DMS114 treated with DMSO at 0.1 percent for 48 hours (cell line): ENCODE data around the gene WWP2.
"Not testable (repeated sequence)": the region's sequence is repeated elsewhere in the genome, so short reads cannot be mapped to it uniquely, and the experiment has no call there.

Experiments
- DNase-seq: peaks from one replicate; lab custom pipeline; 2025; ENCODE audit not compliant: unreplicated experiment; lab: John Stamatoyannopoulos, UW

The WWP2 gene

DNA sequence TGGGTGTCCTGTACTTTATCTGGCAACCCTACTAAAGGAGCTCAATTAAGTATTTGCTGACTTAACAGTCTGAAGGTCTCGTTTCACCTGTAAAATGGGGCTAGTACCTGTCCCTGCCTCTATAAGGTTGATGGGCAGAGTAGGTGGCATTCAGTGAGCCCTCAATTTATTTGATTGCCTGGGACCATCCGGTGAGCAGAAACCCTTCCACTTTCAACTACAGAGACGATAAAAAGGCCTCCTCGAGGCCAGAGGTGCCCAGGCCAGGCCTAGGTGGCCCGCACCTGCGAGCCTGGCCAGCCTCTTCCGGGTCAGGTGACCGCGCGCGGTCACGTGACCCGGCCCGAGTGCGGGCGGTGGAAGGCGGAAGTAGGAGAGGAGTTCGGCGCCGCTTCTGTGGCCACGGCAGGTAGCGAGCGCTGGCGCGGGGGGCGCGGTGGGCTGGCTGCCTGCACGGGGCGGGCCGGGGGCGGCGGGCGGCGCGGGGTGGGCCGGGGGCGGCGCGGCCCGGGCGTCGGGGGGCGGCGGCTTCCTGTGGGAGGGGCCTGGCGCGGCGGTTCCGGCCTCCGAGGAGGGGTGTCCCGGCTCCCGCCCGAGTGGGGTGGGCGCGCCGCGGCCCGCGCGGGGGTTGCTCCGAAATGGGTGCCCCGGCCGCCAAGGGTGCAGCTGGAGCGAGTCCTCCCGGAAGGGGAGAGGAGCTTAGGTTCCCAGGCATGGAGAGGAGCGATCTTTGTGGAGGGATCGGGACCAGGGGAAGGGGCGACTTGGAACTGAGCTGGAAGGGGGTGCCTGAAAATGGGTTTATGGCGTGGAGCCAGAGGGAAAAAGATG is at the start of gene WWP2:
Gene WWP2, plus strand, starts transcription at position 350 of the 831 bp plus-strand sequence. CDS start 24,679 bp downstream, outside the sequence.
- DNase-seq = peak; percentile 56

DNA sequence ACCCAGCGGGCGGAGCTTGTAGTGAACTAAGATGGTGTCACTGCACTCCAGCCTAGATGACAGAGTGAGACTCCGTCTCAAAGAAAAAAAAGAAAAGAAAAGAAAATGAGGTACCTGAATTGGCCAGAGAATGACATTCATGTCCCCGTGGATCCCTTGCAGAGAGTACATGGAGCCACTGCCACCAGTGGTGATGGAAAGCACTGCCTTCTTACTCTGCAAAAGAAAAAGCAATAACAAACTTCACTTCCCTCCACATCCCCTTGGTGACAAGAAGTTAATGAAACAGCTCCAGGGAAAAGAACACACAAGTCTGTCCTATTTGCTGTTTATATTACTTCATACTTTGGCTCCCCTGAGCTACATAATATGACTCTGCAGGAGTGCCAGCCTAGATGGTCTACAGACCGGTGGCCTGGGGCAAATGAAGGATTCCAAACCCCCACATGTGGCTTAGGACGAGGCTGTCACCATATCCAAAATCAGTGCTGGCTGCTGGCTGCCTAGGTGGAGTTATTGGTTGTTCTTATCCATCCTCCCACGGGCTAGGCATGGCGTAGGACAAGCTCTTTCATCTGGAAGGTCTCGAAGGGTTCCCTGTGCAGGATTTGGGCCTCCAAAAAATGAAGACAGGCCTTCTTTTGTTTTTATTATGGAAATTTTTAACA is 49.1 kb upstream of the WWP2 start:
- no peak for DNase-seq

DNA sequence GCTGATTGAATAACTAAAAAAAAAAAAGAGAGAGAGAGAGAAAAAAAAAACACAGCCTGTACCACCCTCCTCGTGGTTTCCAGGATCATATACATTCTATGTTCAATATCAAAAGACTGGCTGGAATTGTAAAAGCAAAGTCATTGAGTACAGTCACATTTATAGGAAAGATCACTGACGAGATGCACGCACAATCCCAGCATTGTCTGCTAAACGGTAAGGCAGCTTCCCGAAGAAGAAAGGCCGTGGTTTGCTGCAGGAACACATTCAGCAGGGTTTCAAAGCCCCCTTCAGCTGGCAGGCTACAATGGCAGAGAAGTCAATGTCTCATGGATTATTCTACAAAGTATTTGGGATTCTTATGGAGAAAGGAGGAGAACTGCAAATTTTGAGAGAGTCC is 45.1 kb upstream of the WWP2 start:
- no peak for DNase-seq

DNA sequence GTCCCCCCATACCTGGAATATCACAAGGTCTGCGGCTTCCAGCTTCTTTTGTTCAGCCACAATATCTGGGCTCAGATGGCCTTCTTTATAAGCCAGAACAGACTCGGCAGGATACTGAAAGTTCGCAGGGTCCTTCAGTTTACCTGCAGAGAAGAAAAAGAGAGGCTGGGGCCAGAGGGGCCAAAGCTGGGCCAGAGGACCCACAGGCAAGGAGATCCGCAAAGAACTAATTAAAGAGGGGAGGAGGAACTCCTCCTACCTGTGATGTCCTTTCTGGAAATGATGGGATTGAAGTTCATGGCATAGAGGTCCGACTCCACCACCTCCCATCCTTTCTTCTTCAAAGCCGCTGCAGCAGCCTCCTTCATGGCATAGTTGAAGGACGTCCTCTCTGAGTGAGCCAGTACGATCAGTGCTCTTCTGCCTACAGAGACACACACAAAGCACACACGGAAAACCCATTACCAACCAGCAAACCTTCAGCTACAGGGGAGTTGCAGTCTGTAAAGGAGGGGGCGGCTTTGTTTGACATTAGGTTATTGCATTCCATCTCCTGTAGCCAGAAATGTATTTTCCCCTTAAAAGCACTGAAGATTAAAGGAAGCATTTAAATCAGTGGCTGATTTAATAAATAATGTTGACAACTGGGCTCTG is 43.9 kb upstream of the WWP2 start:
- no peak for DNase-seq

DNA sequence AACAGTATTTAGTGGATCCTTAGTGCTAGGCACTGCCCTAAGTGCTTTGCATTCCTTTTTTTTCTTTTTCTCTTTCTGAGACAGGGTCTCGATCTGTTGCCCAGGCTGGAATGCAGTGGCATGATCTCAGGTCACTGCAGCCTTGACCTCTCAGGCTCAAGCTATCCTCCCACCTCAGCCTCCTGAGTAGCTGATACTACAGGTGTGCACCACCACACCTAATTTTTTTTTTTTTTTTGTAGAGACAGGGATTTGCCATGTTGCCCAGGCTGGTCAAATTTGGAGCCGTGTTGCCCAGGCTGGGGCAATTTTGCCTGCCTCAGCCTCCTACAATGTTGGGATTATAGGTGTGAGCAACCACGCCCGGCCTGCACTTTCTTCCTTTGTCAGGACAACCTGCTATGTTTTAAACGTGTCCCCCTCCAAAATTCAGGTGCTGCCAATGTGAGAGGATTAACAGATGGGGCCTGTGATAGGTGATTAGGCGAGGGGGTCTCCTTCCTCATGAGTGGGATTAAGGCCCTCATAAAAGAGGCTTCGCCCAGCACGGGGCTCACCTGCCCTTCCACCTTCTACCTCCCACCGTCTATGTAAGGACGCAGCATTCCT is 41.2 kb upstream of the WWP2 start:
- no peak for DNase-seq

DNA sequence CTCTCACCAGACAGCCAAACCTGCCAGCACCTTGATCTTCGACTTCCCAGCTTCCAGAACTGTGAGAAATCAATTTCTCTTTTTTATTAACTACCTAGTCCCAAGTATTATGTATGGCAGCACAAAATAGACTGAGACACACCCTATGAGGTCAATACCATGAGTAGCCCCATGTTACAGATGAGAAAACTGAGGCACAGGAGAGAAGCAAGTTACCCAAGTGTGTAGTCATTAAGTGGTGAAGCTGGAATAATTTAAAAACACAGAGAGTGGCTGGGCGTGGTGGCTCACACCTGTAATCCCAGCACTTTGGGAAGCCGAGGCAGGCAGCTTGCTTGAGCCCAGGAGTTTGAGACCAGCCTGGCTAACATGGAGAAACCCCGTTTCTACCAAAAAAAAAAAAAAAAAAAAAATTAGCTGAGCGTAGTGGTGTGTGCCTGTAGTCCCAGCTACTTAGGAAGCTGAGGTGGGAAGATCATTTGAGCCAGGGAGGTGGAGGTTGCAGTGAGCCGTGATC is 40.6 kb upstream of the WWP2 start:
- no peak for DNase-seq

DNA sequence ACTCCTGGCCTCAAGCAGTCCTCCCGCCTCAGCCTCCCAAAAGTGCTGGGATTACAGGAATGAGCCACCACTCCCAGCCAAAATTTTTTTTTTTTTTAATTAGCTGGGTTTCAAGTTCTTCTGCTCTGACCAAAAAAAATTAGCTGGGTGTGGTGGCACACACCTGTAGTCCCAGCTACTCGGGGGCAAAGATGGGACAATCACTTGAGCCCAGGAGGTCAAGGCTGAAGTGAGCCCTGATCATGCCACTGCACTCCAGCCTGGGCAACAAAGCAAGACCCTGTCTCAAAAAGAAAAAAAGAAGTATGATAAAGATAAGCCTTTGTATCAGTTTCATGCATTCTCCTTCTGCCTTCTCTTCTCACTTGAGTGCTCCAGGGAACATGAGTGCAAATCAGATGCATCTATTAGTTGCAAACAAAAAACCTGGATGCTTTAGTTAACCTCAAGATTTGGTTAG is 37.7 kb upstream of the WWP2 start:
- no peak for DNase-seq

DNA sequence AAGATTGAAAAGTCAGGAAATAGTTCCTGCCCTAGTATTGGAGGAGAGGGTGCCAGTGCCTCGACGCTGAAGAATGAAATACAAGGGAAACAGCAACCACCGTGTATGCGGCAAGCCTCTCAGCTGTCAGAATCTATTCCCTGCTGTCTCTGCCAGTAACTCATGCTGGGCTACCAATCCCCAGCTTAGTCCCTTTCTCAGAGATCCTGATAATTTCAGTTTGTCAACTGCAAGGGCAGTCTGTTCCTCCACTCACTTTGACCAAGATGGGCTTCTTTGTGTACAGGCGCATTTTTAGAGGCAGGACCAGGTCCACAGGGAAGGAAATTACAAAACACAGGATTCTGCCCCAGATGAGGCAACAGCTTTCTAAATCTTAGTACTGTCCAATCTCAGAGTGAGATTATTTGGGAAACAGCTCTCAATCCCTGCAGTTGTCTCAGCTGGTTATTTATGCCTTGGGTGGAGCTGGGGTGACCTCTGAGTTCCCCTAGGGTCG is 37.1 kb upstream of the WWP2 start:
- DNase-seq = no peak

DNA sequence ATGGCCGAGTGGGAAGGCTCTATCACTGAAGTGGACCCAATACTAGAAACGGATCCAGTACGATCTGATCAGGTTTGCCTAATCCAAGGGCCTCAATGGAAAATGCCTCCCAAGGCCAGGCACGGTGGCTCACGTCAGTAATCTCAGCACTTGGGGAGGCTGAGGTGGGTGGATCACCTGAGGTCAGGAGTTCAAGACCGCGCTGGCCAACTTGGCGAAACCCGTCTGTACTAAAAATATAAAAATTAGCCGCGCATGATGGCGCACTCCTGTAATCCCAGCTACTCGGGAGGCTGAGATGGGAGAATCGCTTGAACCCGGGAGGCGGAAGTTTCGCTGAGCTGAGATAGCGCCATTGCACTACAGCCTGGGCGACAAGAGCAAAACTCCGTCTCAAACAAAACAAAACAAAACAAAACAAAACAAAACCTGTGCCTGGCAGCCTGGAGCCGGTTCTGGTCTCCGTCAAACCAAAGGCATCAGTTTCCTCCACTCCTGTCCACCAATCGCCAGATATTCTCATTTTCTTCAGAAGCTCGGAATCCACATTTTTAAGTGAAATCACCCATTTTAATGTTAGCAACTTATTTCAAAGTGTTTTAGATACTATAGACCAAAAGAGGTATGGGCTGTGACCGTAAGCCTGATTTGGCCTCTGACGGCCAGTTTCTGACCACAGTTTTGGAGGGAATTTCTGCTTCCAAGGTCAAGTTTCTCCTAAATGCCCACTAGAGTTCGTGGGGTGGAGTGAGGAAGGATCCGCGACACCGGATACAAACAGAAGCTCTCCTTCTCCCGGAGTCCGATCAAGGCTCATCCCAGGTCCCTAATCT is 36.4 kb upstream of the WWP2 start:
- DNase-seq = no peak

DNA sequence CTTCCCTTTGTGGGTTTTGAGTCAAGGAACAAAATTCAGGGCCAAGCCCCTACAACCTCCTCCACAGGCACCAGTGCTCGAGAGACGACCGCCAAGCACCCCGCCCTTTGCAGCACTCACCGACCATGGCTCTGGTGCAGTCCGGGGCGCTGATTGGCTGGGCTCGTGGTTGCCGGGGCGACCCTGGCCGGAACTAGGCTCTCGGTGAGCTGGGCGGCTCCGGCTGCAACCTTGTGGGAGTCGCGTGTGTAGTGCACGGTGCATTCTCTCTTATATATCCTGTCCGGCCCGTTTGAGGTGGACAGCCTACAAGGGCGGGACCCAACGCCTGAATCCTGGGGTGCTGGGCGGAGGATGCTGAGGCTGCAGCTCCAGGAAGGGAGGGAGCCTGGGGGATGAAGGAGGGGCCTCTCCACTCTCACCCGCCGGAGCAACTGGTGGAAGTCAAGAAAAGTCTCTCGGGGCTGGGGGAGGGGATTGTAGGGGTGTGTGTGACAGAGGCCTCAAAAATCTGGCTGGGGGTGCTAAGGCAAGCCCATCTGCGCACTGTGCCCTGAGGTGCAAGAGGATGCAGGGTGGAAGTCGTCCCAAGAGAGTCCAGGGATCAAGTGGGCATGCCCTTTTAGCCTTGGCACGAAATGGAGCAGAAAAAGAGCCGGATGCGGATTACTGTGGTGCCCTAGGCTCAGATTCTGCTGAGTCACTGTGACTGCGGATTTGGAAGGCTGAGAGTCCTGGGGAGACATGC is 35.6 kb upstream of the WWP2 start, which contains the start of gene NQO1:
Gene NQO1, minus strand, starts transcription at position 248 of the 748 bp plus-strand sequence. Its CDS starts 121 bp downstream, at position 127.
- DNase-seq = peak; percentile 90

DNA sequence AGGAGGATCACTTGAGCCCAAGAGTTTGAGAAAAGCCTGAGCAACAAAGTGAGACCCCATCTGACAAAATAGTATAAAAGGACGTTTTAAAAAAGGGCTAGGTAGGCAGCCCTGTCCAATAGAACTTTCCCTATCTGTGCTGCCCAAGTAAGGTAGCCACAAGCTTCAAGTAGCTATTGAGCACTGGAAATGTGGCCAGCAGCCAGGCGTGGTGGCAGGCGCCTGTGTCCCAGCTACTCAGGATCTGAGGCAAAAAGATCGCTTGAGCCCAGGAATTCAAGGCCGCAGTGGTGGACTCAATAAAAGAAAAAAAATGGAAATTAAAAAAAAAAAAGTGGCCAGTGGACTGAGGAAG is 34.2 kb upstream of the WWP2 start:
- no peak for DNase-seq

DNA sequence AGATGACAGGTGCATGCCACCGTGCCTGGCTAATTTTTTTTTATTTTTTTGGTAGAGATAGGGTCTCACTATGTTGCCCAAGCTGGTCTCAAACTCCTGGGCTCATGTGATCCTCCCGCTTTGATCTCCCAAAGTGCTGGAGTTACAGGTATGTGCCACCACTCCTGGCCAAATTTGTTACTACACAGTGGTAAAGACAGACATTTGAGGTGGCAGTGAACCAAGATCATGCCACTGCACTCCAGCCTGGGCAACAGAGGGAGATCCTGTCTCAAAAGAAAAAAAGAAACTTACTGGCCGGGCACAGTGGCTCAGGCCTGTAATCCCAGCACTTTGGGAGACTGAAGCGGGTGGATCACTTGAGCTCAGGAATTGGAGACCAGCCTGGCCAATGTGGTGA is 33.1 kb upstream of the WWP2 start:
- not testable (repeated sequence) for DNase-seq

DNA sequence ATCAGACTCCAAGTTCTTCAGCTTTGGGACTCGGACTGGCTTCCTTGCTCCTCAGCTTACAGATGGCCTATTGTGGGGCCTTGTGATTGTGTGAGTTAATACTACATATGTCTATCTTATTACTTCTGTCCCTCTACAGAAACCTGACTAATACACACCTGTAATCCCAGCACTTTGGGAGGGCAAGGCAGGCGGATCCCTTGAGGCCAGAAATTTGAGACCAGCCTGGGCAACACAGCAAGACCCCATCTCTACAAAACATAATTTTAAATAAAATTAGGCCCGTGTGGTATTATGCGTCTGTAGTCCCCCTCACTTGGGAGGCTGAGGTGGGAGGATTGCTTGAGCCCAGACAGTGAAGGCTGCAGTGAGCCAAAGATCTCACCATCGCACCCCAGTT is 30.9 kb upstream of the WWP2 start:
- not testable (repeated sequence) for DNase-seq

DNA sequence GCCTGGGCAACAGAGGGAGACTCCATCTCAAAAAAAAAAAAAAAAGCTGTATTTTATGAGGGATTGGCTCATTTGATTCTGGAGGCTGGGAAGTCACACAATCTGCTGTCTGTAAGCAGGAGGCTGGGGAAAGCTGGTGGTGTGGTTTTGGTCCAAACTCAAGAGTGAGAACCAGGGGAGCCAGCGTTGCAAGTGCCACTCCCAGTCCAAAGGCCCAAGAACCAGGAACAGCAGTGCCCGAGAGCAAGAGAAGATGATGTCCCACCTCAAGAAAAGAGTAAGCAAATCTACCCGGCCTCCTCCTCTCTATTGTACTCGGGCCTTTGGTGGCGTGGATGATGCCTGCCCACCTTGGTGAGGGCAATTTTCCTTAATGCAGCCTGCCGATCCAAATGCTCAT is 30.0 kb upstream of the WWP2 start:
- DNase-seq = no peak

DNA sequence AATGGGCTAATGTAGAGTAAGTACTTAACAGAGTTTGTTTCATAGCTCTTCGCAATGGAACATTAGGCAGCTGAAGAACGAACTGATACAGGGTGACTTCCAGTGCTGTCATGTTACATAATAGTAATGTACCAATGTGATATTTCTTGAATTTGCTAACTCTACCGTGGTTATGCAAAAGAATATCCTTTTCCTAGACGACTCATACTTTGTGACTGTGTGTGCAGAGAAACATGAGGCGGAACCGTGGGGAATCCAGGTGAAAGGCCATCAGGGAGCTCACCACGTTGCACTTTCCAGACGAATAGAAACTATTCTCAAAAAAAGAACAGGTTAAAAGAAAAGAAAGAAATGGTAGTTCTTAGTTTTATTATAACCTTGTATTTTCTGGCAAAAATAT is 20.6 kb upstream of the WWP2 start:
- DNase-seq = no peak

DNA sequence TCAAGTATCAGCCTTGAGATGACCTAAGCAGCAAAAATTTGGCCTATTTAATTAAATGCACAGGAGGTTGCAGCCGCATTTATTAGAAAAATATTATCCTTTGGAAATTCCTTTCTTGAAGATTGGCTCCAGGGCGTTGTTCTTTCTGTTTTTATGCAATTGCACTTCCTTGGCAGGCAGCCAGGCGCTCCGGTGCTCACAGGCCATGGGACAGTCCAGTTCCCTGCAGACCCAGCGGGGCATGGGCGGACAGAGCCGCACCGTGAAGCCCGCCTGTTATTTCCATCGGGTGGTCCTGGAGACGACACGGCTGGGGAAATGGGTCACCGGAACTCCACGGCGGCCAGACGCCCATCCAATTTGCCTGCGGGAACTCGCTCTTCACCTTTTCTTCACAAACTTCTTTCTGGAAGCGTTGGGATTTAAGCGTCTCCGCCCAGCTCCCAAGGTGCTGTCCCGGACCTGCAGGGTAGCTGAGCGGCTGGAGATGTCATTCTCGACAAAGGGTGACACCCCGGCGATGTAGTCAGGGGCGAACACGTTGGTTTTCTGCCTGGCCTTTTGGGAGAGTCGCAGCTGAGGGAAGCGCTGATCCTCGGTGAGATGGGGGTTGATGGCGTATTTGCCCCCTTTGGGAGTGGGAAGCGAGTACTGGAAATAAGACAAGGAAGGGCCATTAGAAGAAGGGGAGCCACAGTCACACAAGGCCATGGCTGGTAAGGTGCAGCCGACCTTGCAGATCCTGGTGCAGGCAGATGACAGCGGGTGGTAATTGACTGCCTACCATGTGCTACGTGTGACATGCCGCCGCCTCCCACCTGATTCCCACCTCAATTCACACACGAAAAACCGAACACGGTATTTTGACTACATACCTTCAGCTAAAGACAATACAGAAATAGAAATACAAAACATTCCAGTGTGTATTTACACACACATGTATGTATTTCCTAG is 19.9 kb upstream of the WWP2 start:
- DNase-seq = no peak

DNA sequence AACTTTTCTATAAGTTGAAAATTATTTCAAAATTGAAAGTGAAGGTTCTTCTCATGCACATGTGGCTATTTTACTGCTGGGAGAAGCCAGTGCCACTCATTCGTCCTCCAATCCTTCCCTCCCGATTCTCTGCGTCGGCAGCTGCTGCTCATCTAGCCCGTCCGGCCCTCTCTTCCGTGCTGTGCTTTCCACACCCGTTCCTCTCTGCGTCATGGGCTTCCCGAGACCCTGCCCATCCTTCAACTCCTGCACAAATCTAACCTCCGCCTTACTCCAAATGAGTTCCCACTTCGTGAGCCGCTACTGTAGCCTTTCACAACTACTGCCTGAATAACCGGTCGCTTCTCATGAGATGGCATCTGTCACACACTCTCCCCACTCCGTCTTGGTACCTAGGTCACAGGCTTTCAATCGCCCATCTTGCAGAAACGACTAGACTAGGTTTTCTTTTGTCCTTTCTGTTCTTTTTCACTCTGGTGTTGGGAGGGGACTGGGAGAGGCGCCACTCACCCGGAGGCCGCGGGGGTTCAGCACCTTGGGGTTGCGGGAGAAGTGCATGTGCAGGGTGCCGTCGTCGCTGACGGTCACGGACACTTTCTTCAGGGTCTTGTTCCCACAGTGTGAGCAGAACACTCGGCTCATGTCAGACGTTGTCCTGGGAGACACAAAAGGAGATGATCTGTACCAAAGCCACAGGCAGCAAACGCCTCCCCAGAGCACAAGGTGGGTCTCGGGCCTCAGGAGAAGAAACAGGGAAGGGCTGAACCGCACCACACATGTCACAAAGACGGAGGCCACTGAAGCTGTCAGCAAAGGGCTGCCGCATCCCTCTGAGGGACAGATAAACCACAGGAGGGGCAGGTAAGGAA is 17.5 kb upstream of the WWP2 start:
- no peak for DNase-seq
